Mesenchymal stem cell (in vitro differentiated cells and primary cell): ENCODE measurements around the gene PKNOX1.
"Not testable (repeated sequence)": the region's sequence is repeated elsewhere in the genome, so short reads cannot be mapped to it uniquely, and the experiment has no call there.

Experiments used
- DNase-seq: peaks from one replicate; pipeline ENCODE4 v3.0.0-alpha.2; 2013
- H2AFZ ChIP-seq: one replicate; pipeline ENCODE4 v1.6.1; 2013; ENCODE audit warnings: low read depth, mild to moderate bottlenecking, control low read depth, inconsistent platforms, low read length, moderate library complexity
- H2AK5ac ChIP-seq: 2 replicates; pipeline ENCODE4 v1.6.1; 2013; ENCODE audit warnings: low read length, moderate library complexity, mild to moderate bottlenecking, inconsistent platforms; ENCODE audit not compliant: severe bottlenecking
- H2BK120ac ChIP-seq: one replicate; pipeline ENCODE4 v1.6.1; 2013; ENCODE audit warnings: low read depth, mild to moderate bottlenecking, inconsistent platforms, low read length, moderate library complexity
- H2BK12ac ChIP-seq, 2 experiments: one replicate each; pipeline ENCODE4 v1.6.1; 2013; ENCODE audit warnings: inconsistent platforms in 2 of 2, low read length in 2 of 2, mild to moderate bottlenecking in 2 of 2, moderate library complexity in 2 of 2, control low read depth in 1 of 2
- H2BK15ac ChIP-seq: one replicate; pipeline ENCODE4 v1.6.1; 2013; ENCODE audit warnings: mild to moderate bottlenecking, low read depth, inconsistent platforms; ENCODE audit not compliant: poor library complexity, severe bottlenecking
- H2BK5ac ChIP-seq: 2 replicates; pipeline ENCODE4 v1.6.1; 2013; ENCODE audit warnings: low read depth, mild to moderate bottlenecking, low read length, control low read depth, inconsistent platforms; ENCODE audit not compliant: poor library complexity, severe bottlenecking
- H3K14ac ChIP-seq, 2 experiments: one replicate each; pipeline ENCODE4 v1.6.1; 2013; ENCODE audit warnings: inconsistent platforms in 2 of 2, low read length in 2 of 2, control low read depth in 1 of 2, mild to moderate bottlenecking in 1 of 2, moderate library complexity in 1 of 2
- H3K18ac ChIP-seq, 2 experiments: one replicate each; pipeline ENCODE4 v1.6.1; 2013; ENCODE audit warnings: inconsistent platforms in 2 of 2, low read length in 2 of 2, control low read depth in 1 of 2, low read depth in 1 of 2, mild to moderate bottlenecking in 1 of 2
- H3K23ac ChIP-seq, 2 experiments: one replicate each; pipeline ENCODE4 v1.6.1; 2013; ENCODE audit warnings: inconsistent platforms in 2 of 2, low read length in 2 of 2, mild to moderate bottlenecking in 2 of 2, moderate library complexity in 2 of 2, control low read depth in 1 of 2
- H3K27ac ChIP-seq: 2 replicates; pipeline ENCODE4 v1.5.1; 2013; ENCODE audit warnings: mild to moderate bottlenecking, moderate library complexity, low read length, control low read depth, inconsistent platforms; ENCODE audit not compliant: poor library complexity, severe bottlenecking
- H3K27me3 ChIP-seq, 2 experiments: 2 replicates each; pipeline versions ENCODE4 v1.6.1 to v1.7.0; 2013; ENCODE audit warnings: low read length in 2 of 2, mild to moderate bottlenecking in 2 of 2, moderate library complexity in 2 of 2, control low read depth in 1 of 2, inconsistent platforms in 1 of 2; ENCODE audit not compliant: control insufficient read depth in 1 of 2, insufficient read depth in 1 of 2
- H3K36me3 ChIP-seq, 2 experiments: 2 replicates each; pipeline versions ENCODE4 v1.6.1 to v1.7.0; 2013; ENCODE audit warnings: low read length in 2 of 2, control low read depth in 1 of 2, inconsistent platforms in 1 of 2, low read depth in 1 of 2, mild to moderate bottlenecking in 1 of 2; ENCODE audit not compliant: insufficient read depth in 2 of 2, control insufficient read depth in 1 of 2
- H3K4ac ChIP-seq, 2 experiments: one replicate each; pipeline ENCODE4 v1.6.1; 2013; ENCODE audit warnings: inconsistent platforms in 2 of 2, low read length in 2 of 2, mild to moderate bottlenecking in 2 of 2, moderate library complexity in 2 of 2, control low read depth in 1 of 2, low read depth in 1 of 2
- H3K4me1 ChIP-seq: 2 replicates; pipeline ENCODE4 v1.6.1; 2013; ENCODE audit warnings: low read depth, low read length, control low read depth; ENCODE audit not compliant: control insufficient read depth, insufficient read depth
- H3K4me2 ChIP-seq: 2 replicates; pipeline ENCODE4 v1.6.1; 2013; ENCODE audit warnings: low read length, mild to moderate bottlenecking, inconsistent platforms; ENCODE audit not compliant: poor library complexity, severe bottlenecking
- H3K4me3 ChIP-seq, 2 experiments: 2 replicates each; pipeline versions ENCODE4 v1.5.1 to v1.7.0; 2013; ENCODE audit warnings: low read length in 2 of 2, mild to moderate bottlenecking in 2 of 2, control low read depth in 1 of 2, low read depth in 1 of 2; ENCODE audit not compliant: insufficient read depth in 1 of 2
- H3K79me1 ChIP-seq: replicated peaks from 2 replicates; pipeline ENCODE4 v1.6.1; 2013; ENCODE audit warnings: mild to moderate bottlenecking, control low read depth, low read length, inconsistent platforms; ENCODE audit not compliant: poor library complexity, severe bottlenecking
- H3K9ac ChIP-seq: 2 replicates; pipeline ENCODE4 v1.7.0; 2013; ENCODE audit warnings: mild to moderate bottlenecking, low read length, moderate library complexity
- H3K9me3 ChIP-seq: 2 replicates; pipeline ENCODE4 v1.7.0; 2013; ENCODE audit warnings: mild to moderate bottlenecking, low read length; ENCODE audit not compliant: control insufficient read depth
- H4K8ac ChIP-seq: one replicate; pipeline ENCODE4 v1.6.1; 2013; ENCODE audit warnings: inconsistent platforms, mild to moderate bottlenecking, low read length, moderate library complexity
- H4K91ac ChIP-seq: one replicate; pipeline ENCODE4 v1.6.1; 2013; ENCODE audit warnings: mild to moderate bottlenecking, low read length, inconsistent platforms
- WGBS: methylation state at CpG from one replicate; pipeline ENCODE4 v1.1.7; 2013; ENCODE audit warnings: mixed read lengths; 5-methylcytosine and 5-hydroxymethylcytosine counted together

The PKNOX1 gene

GRCh38 chr21:42929969-42930368 lies 44.4 kb upstream of the PKNOX1 start:
- H3K4me2 ChIP-seq, result no peak overlapping the region
- H2BK120ac ChIP-seq, result no peak overlapping the region
- no peak overlapping the region for H4K8ac ChIP-seq
- no peak overlapping the region for H3K18ac ChIP-seq
- H4K91ac ChIP-seq, result peak overlapping the region; percentile 6
- no peaks in the 10 kb centered on the region for H3K9me3 ChIP-seq
- H3K27ac ChIP-seq, result no peak overlapping the region
- no peak overlapping the region for H2AK5ac ChIP-seq
- 54% methylated on average over 3 of the region's 3 CpGs for WGBS
- H3K9ac ChIP-seq, result no peak overlapping the region
- H3K27me3 ChIP-seq, result no peaks in the 10 kb centered on the region
- H3K4me3 ChIP-seq, result no peak overlapping the region
- H3K23ac ChIP-seq, result no peak overlapping the region
- no peak overlapping the region for H2BK5ac ChIP-seq
- H3K79me1 ChIP-seq, result no peaks in the 10 kb centered on the region
- no peak overlapping the region for H2AFZ ChIP-seq
- H3K4ac ChIP-seq, result no peak overlapping the region
- DNase-seq, result no peak
- no peak overlapping the region for H2BK15ac ChIP-seq
- peaks cover 1% of the 10 kb centered on the region for H3K4me1 ChIP-seq
- no peak overlapping the region for H2BK12ac ChIP-seq
- peaks cover 0 to 3% of the 10 kb centered on the region in 2 experiments for H3K36me3 ChIP-seq
- no peak overlapping the region for H3K14ac ChIP-seq

- 16% methylated on average over 7 of the region's 13 CpGs for WGBS
Measured at GRCh38 chr21:42931560-42932235, 42.7 kb upstream of the PKNOX1 start.

GRCh38 chr21:42932378-42933136 lies 41.8 kb upstream of the PKNOX1 start:
- H3K23ac ChIP-seq, H2AK5ac ChIP-seq, H3K9ac ChIP-seq, DNase-seq, H3K9me3 ChIP-seq, H3K79me1 ChIP-seq, H2BK15ac ChIP-seq, H2AFZ ChIP-seq, H4K91ac ChIP-seq, H3K27me3 ChIP-seq, H3K14ac ChIP-seq, H3K4ac ChIP-seq, H2BK5ac ChIP-seq, H3K36me3 ChIP-seq, H3K4me3 ChIP-seq, H3K4me1 ChIP-seq, H3K27ac ChIP-seq, H3K4me2 ChIP-seq: not testable (repeated sequence)
- peak overlapping the region; percentile 49 for H2BK120ac ChIP-seq
- peak overlapping the region; percentile 62 to 75 for H3K18ac ChIP-seq
- H4K8ac ChIP-seq, result peak overlapping the region; percentile 77
- 53% methylated on average over 14 of the region's 16 CpGs for WGBS
- peak overlapping the region in 1 of 2 experiments; percentile 42 for H2BK12ac ChIP-seq

More at GRCh38 chr21:42931560-42932235, 42.7 kb upstream of the PKNOX1 start:
- Histone ChIP-seq H2BK12ac (no peak overlapping the region), H3K9me3 (no peaks in the 10 kb centered on the region), H3K79me1 (no peaks in the 10 kb centered on the region), H3K36me3 (peaks cover 0 to 3% of the 10 kb centered on the region in 2 experiments), H2BK120ac (no peak overlapping the region), H3K4me3 (no peak overlapping the region), H3K4me2 (no peak overlapping the region), H3K23ac (no peak overlapping the region), H3K9ac (no peak overlapping the region), H4K8ac (peak overlapping the region; percentile 77), H2BK5ac (no peak overlapping the region), H3K4me1 (peaks cover 1% of the 10 kb centered on the region), H3K27ac (no peak overlapping the region), H3K18ac (peak overlapping the region in 1 of 2 experiments; percentile 30), H3K27me3 (no peaks in the 10 kb centered on the region), H2AK5ac (no peak overlapping the region), H3K14ac (no peak overlapping the region), H2BK15ac (no peak overlapping the region), H2AFZ (no peak overlapping the region), H3K4ac (no peak overlapping the region), H4K91ac (no peak overlapping the region)
- DNase-seq, result peak; percentile 62

DNA sequence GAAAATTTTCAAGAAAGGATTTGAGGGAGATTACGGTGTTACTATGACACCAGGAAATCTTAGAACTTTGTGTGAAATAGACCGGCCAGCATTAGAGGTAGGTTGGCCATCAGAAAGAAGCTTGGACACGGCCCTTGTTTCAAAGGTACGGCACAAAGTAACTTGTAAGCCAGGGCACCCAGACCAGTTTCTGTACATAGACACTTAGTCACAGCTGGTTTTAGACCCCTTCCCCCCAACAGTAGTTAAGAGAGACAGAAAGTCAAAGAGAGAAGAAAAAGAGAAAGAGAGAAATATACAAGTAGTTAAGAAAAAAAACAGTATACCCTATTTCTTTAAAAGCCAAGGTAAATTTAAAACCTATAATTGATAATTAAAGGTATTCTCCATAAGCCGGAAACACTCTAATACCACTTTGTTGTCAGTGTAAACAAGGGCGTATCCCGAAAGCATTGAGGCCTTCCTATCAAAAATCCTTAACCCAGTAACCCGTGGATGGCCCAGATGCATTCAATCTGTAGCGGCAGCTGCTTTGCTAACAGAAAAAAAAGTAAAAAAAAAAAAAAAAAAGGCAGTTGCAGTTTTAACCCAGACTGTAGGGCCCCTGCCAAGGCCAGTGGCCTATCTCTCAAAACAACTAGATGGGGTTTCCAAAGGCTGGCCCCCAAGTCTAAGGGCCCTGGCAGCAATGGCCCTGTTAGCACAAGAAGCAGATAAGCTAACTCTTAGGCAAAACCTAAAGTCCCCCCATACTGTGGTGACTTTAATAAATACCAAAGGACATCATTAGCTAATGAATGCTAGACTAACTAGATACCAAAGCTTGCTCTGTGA lies 41.0 kb upstream of the PKNOX1 start:
- not testable (repeated sequence) for H3K9me3 ChIP-seq, H2AFZ ChIP-seq, H3K18ac ChIP-seq, H3K4ac ChIP-seq, H4K8ac ChIP-seq, H3K9ac ChIP-seq, H3K27me3 ChIP-seq, H2AK5ac ChIP-seq, H3K4me3 ChIP-seq, H3K4me1 ChIP-seq, H3K36me3 ChIP-seq, H3K14ac ChIP-seq, H2BK12ac ChIP-seq, H2BK120ac ChIP-seq, H3K23ac ChIP-seq, H2BK5ac ChIP-seq, H3K4me2 ChIP-seq, H3K27ac ChIP-seq, H3K79me1 ChIP-seq, H4K91ac ChIP-seq, H2BK15ac ChIP-seq
- peak; percentile 25 for DNase-seq
- WGBS, result 64% methylated on average over 7 of the region's 9 CpGs
